SK-N-DZ (cell line): ENCODE results near the gene SPIRE1.
"Not testable (repeated sequence)": the region's sequence is repeated elsewhere in the genome, so short reads cannot be mapped to it uniquely, and the experiment has no call there.

Experiments
- DNase-seq: peaks from one replicate; pipeline ENCODE4 v3.0.0-alpha.2; 2015; ENCODE audit warnings: low spot score

The SPIRE1 gene

DNA sequence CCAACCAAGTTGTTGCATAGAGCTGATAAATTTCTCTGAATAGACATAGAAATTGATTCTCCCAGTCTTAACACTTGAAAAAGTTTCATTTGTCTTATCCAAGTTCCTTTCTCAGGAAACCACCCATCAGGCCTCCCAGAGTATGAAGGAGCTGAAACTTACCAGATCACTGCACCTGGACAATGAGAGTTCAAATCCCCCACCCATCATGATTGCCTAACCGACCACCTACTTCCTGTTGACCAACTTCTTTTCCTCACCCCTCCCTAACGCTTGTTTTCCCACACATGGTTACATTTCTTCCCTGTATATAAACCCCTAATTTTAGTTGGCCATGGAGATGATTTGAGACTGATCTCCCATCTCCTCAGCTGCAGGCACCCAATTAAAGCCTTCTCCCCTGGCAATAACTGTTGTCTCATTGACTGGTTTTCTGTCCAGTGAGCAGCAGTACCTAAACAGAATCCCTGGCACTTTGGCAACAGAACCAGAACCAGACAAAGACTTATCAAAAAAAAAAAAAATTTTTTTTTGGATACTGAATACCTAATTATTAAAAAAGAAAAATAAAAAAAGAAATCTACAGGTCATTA lies 103.0 kb downstream of the SPIRE1 start:
- DNase-seq = no peak

DNA sequence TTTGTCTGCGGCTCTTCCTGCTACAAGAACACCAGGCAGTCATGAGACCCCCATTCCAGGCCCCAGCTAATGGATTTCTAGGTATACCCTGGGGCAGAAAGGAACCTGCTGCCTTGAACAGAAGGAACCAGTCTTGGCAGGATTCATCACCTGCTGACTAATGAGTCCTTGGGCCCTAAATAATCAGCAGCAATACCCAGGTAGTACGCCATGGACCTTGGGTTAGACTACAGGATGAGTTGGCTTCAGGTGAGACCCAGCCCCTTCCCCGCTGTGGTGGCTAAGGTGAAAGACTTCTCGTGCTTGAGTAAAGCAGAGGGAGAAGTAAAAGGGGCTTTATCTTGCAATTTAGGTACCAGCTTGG lies 105.0 kb downstream of the SPIRE1 start:
- no peak for DNase-seq

DNA sequence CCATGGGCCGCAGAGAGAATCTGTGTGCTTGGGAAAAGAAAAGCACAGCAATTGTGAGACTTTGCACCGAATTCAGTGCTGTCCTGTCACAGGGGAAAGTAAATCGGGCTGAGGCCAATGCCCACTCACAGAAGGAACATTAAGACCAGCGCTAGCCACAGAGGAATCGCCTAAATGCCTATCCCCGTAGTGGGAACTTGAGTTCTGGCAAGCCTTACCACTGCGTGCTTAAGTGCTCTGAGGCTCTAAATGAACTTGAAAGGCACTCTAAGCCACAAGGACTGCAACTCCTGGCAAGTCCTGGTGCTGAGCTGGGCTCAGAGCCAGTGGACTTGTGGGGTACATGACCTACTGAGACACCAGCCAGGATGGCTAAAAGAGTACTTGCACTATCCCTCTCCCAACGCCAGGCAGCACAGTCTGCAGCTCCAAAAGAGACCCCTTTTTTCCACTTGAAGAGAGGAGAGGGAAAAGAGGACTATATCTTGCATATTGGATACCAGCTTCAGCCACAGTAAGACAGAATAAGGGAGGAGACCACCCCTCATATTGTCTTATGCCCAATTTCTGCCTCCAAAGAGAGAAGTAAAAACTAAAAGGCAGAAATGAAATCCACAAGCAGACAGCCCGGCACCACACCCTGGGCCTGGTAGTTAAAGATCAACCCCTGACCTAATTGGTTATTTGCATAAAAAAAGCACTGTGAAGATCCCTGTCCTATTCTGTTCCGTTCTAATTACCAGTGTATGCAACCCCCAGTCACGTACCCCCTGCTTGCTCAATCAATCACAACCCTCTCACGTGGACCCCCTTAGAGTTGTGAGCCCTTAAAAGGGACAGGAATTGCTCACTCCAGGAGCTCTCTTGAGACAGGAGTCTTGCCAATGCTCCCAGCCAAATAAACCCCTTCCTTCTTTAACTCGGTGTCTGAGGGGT lies 105.7 kb downstream of the SPIRE1 start:
- not testable (repeated sequence) for DNase-seq

DNA sequence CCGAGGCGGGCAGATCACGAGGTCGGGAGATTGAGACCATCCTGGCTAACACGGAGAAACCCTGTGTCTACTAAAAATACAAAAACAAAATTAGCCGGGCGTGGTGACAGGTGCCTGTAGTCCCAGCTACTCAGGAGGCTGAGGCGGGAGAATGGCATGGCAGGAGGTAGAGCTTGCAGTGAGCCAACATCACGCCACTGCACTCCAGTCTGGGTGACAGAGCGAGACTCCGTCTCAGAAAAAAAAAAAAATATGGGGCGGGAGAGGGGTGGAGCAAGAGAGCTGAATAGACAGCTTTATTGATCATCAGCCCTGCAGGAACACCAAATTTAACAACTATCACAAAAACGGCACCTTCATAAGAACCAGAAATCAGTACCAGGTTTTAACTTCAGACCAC lies 106.4 kb downstream of the SPIRE1 start:
- DNase-seq = not testable (repeated sequence)

DNA sequence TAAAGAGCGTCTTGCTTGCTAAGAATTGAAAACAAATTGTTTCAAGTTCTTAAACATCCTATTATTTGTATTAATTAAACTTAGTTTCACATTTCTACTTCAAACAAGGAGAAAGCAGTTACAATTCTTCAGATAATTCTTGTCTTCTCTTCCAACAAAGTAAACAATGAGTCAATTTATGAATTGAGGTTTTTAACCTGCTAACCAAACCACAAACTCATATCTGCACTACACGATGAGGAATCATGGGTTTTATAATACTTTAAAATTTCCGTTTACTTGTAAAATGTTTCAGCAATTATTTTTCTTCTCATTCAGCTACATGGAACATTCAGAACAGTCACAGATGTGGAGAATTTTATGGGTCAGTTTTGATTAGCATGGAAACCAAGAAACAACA lies 114.2 kb downstream of the SPIRE1 start:
- no peak for DNase-seq

DNA sequence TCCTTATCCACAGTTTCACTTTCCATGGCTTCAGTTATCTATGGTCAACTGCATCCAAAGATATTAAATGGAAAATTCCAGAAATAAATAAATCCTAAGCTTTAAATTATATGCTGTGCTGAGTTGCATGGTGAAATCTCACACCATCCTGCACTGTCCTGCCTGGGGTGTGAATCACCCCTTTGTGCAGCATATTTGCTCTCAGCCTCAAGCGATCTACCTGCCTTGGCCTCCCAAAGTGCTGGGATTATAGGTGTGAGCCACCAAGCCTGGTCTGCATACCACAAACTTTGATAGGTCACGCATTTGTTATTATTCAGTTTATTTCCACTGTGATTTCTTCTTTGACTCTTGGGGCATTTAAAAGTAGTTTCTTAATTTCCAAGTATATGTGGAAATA lies 117.2 kb downstream of the SPIRE1 start:
- no peak for DNase-seq

DNA sequence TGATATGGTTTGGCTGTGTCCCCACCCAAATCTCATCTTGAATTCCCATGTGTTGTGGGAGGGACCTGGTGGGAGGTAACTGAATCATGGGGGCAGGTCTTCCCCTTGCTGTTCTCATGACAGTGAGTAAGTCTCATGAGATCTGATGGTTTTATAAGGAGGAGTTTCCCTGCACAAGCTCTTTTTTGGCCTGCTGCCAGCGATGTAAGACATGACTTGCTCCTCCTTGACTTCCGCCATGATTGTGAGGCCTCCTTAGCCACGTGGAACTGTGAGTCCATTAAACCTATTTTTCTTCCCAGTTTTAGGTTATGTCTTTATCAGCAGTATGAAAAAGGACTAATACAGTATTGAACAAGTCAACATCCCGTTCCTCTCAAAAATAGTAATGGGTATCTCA lies 118.7 kb downstream of the SPIRE1 start:
- DNase-seq = not testable (repeated sequence)

DNA sequence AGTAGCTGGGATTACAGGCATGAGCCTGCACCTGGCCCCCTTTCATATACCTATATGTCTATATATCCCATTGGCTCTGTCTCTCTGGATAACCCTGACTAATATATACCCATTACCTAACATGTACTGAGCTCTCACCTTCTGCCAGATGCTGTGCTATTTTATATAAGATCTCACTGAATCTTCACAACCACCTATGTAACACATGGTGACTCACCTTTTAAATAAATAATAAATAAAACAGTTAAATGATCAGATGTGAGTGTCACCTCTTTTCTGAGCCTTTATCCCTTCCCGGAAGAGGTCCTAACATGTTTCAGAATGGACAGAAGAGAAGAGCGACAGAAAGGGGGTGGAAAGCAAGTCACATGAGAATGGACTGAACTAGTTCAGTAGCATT lies 123.1 kb downstream of the SPIRE1 start:
- DNase-seq = no peak

DNA sequence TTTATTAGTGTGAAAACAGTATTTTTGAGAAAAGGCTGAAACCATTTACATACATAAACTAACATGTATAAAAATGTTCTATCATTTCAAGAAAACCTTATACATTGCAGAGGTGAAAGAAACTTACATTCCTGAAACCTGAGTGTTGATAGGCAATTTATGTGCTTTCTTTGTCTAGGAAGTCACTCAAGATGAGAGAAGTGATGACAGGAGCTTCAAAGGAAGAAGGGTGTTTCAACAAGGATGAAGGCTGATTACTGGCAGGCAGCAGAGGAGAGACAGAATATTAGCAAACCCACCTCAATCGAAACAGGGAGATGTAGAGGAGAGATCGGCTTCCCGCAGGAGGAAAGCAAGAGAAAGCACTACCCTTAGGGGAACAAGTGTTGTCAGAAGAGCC lies 125.2 kb downstream of the SPIRE1 start:
- no peak for DNase-seq

DNA sequence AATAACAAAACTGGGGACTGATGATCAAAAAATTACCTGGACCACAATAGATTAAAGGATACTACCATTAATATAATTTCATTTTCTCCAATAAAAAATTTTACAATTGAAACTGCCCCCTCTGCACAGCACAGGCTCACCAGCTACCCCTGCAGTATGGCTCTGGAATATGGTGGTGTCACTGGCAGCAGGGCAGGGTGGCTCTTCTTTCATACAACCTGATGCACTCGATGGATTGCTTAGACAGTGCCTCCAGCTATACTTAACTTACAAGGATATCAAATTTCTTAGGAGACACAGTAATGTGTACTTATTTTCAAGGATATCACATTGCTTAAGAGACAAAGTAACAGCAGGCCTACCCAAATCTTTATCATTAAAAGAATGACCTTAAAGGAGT lies 126.2 kb downstream of the SPIRE1 start:
- DNase-seq = no peak

DNA sequence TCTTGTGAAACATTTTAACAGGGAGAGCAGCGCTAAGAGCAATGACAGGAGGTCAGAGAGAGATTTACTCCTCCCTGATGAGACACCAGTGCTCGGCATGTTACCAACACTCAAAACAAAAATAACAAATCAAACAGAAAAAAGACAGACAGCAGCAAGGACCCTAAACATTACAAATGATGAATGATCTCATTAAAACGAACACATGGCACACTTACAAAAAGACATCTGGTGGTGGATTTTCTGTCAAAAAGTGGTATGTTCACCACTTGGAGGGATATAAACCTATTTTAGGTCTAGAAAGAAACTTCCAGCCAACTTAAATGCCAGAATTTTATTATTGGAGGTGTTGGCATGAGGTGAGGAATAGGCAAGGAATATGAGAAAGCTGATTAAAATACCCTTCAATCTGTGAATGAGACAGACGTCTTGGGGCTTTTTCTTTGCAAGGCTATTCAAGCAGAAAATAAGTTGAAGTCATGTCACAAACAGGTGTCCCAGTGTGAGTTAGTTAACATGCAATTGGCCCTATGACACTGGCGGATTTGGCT lies 137.4 kb downstream of the SPIRE1 start:
- DNase-seq = peak; percentile 17

DNA sequence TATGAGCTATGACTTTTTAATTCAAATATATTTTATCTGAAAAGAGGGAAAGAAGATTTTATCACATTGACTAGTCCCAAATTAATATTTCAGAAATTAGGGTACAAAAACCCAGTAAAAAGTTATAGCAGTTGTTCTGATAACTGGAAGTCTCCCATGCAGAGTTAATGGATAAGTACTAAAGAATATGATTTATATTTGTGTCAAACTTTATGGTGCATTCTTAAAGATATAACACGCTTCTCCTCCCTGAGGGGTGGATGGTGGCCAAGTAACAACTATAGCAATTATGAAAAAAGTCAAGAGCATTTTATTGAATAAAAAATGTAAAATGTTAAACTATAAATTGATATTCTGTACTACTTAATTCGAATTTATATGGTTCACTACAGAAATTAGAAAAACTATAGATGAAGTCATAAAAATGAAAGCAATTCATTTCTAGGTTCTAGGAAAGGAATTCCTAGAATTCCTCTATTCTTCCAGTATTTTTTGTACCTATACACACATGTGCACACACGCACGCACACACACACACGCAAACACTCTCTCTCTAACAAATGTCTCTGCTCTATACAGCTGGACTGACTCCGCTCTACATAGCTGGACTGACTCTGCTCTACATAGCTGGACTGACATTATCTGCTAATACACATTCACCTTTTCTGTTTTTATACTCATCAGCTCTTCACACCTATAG lies 138.9 kb downstream of the SPIRE1 start:
- DNase-seq = no peak

DNA sequence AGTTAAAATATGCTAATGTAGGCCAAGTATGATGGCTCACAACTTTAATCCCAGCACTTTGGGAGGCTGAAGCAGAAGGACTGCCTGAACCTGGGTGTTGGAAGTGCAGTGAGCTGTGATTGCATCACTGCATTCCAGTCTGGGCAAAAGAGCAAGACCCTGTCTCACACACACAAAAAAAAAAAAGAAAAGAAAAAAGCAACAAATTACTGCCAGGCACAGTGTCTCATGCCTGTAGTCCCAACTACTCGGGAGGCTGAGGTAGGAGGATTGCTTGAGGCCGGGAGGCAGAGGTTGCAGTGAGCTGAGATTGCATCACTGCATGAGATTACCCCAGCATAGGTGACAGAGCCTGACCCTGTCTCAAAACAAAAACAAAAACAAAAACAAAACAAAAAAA lies 139.6 kb downstream of the SPIRE1 start:
- no peak for DNase-seq

DNA sequence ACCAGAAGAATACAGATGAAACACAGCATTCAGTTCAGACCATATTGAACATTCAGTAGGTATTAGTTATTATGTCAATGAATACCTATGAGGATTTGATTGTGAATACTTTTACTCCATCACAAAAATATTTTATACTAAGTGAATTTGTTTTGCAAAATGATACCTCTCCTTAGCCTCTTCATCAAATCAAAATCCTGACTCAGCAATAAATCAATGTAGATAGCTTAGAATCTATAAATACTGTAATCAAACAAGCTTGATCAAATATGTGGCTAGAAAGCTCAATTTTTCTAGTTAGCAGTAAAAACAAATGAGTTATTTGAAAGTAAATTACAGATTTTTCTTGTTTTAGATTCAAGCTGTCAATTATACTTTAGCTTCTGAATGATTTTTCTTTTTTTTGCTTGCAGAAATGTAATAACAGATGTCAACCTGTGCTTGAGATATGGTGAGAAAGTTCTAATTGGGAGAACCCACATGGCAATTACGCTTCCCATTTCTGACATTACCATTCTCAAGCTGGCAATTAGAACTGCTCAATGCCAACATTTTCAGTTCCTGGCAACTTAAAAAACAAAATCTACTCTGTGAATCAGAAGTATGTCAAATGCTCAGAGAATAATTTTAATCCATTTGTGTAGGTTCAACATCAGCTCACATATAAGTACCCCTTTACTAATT lies 140.6 kb downstream of the SPIRE1 start:
- no peak for DNase-seq

DNA sequence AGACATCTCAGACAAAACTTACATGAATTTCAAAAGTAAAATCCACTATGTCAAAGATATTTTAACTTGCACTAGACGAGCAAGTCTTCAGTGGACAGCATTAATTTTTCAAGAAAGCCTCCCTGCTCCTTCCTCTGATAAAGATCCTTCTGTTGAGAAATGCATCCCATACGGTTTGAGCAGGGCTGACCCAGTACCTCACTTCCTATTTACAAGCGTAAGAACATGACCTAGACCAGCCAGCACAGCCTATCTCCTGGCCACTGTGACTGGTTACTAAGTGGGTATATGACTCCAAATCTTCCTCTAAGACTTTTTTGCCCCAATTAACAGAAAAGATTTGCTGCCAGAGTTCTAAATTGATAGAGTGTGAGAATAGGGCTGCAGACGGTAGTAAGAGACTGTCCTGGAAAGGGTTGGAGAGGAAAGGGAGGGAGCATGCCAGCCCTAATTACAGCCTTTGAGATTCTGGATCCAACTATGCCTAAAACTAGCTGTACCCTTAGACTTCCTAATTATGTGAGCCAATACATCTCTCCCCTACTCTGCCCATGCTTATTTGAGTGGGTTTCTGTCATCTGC lies 141.8 kb downstream of the SPIRE1 start:
- no peak for DNase-seq

DNA sequence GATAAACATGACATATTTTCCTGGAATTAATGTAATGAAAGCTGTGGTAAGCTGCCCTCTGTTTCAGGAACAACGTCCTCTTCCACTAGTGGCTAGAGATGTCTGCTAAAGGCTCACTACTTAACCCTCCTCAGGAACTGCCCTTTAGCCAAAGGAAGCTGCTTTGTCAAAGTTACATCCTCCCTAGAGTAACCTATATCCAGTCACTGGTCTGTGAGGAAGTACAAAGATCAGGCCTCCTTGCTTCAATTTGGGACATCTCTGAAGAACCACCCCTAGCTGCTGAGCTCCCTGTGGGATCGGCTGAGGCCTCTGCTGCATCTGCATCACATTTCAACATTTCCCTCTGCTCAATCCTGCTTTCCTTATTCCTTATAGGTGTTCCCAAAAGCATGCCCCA lies 142.4 kb downstream of the SPIRE1 start:
- no peak for DNase-seq

DNA sequence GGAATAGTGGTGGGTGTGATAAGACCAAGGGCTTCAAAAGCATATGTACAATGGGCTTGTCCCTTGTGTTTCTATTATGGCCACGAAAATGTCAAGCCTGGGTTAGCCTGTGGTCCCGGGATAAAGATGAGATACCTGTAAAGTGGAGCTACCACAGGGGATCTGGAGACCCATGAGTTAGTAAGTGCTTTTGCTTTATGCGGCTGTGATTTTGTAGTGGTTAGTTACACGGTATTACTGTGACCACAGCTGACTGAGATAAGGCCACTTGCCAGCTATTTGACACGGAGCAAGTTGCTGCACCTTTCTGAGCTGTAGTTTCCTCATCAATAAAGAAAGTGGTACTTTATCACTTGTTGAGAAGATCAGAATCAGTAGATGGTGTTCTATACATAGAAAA lies 150.9 kb downstream of the SPIRE1 start:
- DNase-seq = no peak

DNA sequence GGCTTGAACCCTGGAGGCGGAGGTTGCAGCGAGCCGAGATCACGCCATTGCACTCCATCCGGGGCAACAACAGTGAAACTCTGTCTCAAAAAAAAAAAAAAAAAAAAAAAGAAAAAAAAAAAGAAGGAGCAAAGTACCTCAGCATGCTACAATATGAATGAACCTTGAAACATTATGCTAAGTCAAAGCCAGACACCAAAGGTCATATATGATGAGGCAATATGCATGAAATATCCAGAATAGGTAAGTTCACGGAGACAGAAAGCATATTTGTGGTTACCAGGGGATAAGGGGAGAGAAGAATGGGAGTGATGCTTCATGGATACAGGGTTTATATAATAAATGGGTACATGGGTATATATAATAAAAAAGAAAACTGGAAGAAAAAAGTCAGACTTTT lies 156.9 kb downstream of the SPIRE1 start:
- no peak for DNase-seq

DNA sequence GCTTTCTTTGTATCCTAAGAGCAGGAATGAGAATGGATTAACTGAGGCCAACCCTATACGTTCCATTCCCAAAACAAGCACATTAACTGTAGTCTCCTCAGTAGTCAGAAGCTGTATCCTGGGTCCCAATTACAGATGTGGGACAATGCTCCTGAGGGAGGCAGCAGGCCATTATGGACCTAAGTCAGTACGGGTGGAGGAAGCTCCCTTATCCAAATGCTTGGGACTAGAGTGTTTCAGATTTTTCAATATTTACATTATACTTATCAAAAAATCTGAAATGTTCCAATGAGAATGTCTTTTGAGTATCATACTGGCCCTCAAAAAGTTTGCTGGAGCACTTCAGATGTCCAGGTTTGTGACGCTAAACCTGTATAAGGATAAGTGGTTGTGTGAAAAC lies 160.1 kb downstream of the SPIRE1 start:
- no peak for DNase-seq

DNA sequence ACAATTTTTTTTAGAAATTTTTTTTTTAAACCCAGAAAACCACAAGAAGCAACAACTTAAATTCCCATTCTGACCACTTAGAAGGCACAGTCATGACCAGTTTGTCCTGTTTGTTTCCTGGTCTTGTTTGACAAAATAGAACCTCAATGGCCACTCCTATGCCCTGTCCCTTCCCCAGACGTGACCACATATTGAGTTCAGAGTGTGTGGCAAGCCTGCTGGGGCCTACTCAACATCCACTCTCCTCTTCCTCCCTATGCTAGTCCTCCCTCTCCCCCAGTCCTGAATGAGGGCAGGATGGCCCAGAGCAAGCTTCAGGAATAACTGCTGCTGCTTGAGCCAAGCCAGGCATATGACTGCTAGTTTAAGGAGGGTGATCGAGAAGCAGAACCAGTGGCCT lies 160.6 kb downstream of the SPIRE1 start:
- DNase-seq = no peak

DNA sequence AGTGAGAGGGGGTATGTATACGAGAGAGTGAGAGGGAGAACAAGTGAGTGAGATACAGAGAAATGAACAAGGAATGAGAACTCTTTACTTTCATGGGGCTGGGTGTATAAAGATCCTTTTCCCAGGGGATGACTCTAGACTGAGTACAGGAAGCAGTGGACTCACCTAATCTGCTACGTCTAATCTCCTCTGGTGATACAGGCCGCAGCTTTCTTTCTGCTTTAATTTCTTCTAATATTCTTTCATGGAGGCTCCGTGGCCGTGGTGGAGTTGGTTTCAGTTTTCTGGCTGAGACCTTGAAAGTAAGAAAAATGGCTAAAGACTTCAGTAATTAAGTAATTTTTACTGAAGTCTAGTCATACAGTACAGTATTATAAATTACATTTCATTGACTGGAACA lies 165.0 kb downstream of the SPIRE1 start:
- no peak for DNase-seq
